Spleen (tissue), 7 donors: ENCODE results near the gene DDR2.

Experiments
- CTCF ChIP-seq, 11 experiments: fragments of 200-600 bp in 7 of 11; fragments of 450-650 bp in 4 of 11; sonication (generic) in 4 of 11; IDR thresholded peaks in 8 of 11; conservative IDR thresholded peaks in 3 of 11; 1 replicate in 7 of 11; 2 replicates in 4 of 11; pipeline versions ENCODE4 v1.4.0 to v1.8.0; 2016 to 2021; ENCODE audit warnings: antibody characterized with exemption in 11 of 11, inconsistent platforms in 4 of 11, mild to moderate bottlenecking in 1 of 11
- POLR2A ChIP-seq, 3 donors: fragments of 450-650 bp; IDR thresholded peaks; one replicate each; pipeline ENCODE4 v1.5.1; 2017; ENCODE audit warnings: antibody characterized with exemption in 3 of 3, mild to moderate bottlenecking in 1 of 3
- POLR2AphosphoS5 ChIP-seq, 3 donors: sonication (generic); formaldehyde crosslinking; IDR thresholded peaks; one replicate each; pipeline ENCODE4 v1.5.1; 2017; ENCODE audit warnings: antibody characterized with exemption in 3 of 3
- donor health status: DM: no; HTN: no; CAD: no; lungs with moderate emphysema.
- donor health status: DM: no; HTN: no; CAD: no.
- donor health status: DM: no; HTN: no; CAD: no.

GRCh38 chr1:162701286-162701685, 69.0 kb downstream of the DDR2 start:
- TF ChIP-seq CTCF (IDR thresholded peaks at IDR 0.05 in 8 of 11, conservative IDR thresholded peaks at IDR 0.05 in 3 of 11) (no peak), POLR2AphosphoS5 (IDR thresholded peaks at IDR 0.05) (no peak), POLR2A (IDR thresholded peaks at IDR 0.05) (no peak)
